HG03354 (cell line): Measurements from ENCODE around the gene TTC39B.

ENCODE experiments used
- ATAC-seq: cut with Tn5 transposase; IDR thresholded peaks from one replicate; pipeline ENCODE4 v1.9.1; 2021; ENCODE audit warnings: mild to moderate bottlenecking; ENCODE audit not compliant: unreplicated experiment, poor library complexity, severe bottlenecking

Gene TTC39B

GRCh38 chr9:15144622-15145061 is 162.4 kb downstream of the TTC39B start:
- no peak for ATAC-seq

GRCh38 chr9:15142878-15143534 is 164.0 kb downstream of the TTC39B start:
- ATAC-seq = peak; percentile 93

DNA sequence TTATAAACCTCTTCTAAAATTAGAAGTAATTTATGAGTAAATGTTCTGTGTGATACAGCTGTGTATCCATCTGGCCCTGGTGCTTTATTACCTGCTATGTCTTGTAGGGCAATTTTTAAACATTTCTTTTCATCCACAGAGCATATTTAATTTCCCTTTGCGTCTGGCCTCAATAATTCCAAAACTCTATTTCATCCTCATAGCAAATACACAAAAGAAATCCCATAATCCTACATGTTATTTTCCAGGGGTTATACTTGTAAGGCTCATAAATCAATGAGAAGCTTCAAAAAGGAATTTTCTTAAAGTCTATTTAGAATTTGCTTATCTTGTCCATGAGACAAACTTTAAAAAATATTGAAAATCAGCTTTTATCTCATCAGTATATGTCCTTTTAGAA is 167.0 kb downstream of the TTC39B start:
- ATAC-seq = no peak

DNA sequence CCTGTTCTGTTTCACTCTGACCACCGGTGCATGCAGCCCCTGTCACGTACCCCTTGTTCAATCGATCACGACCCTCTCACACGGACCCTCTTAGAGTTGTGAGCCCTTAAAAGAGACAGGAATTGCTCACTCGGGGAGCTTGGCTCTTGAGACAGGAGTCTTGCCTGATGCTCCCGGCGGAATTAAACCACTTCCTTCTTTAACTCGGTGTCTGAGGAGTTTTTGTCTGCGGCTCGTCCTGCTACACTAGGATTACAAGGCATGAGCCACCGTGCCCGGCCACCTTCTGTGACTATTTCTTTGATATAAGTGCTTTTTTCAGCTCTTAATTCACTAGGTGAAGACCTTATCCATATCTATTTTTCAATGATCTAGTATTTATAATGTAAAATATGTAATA is 167.5 kb downstream of the TTC39B start:
- ATAC-seq = no peak

- ATAC-seq = no peak
These were observed 168.7 kb downstream of the TTC39B start for GRCh38 chr9:15138357-15138686.

- ATAC-seq = no peak
These were observed 169.2 kb downstream of the TTC39B start for GRCh38 chr9:15137658-15138356.

DNA sequence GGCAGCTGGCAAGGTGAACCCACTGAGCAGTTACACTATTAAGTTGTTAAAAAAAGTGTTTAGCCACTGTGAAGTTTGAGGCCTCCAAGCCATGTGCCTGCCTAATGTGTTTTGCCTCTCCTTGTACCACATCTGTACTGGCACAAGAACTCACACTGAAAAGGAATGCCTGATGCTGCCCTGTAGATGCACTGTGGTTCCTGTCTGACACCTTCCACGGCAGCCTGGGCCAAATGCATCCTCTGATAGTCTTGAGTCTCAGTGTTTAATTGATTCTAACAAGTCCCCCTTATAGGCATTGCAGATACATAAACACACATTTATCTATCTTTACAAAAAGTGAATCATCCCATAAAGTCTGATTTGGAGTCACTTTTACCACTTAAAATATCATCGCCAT is 169.9 kb downstream of the TTC39B start:
- ATAC-seq = no peak

DNA sequence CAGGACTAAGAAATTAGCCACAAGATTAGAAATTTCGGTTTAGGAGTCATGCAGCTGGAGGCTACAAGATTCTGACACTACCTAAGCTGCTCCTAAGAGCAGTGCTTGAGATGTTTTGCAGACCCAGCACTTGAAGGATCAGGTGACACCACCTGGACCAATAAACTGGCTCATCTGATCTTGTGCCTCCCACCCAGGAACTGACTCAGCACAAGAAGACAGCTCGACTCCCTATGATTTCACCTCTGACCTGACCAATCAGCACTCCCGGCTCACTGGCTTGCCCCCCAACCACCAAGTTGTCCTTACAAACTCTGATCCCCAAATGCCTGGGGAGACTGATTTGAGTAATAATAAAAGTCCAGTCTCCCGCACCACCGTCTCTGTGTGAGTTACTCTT is 170.4 kb downstream of the TTC39B start:
- no peak for ATAC-seq

GRCh38 chr9:15135164-15135792 is 171.7 kb downstream of the TTC39B start:
- peak; percentile 94 for ATAC-seq

GRCh38 chr9:15133488-15133887 is 173.5 kb downstream of the TTC39B start:
- ATAC-seq = no peak

GRCh38 chr9:15132091-15132490 is 174.9 kb downstream of the TTC39B start:
- no peak for ATAC-seq

- ATAC-seq = no peak
These were observed 175.9 kb downstream of the TTC39B start for GRCh38 chr9:15131094-15131493.

DNA sequence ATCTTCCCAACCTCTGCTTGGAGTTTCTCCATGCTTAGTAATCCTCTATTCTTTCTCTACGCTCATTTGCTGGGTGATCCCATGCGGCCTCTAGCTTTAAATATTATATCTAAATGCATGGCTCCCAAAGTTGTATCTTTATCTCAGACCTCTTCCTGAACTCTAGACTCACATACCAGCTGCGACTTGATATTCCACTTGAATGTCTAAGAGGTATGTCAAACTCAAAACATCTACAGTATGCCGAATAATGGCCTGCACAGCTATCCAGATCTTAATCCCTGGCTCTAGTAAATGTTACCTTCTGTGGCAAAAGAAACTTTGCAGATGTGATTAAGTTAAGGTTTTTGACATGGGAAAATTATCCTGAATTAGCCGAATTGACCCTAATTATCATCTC is 179.2 kb downstream of the TTC39B start:
- ATAC-seq = no peak

- no peak for ATAC-seq
These were observed 185.4 kb downstream of the TTC39B start for GRCh38 chr9:15121630-15122029.

- ATAC-seq = no peak
These were observed 190.9 kb downstream of the TTC39B start for GRCh38 chr9:15116130-15116580.

DNA sequence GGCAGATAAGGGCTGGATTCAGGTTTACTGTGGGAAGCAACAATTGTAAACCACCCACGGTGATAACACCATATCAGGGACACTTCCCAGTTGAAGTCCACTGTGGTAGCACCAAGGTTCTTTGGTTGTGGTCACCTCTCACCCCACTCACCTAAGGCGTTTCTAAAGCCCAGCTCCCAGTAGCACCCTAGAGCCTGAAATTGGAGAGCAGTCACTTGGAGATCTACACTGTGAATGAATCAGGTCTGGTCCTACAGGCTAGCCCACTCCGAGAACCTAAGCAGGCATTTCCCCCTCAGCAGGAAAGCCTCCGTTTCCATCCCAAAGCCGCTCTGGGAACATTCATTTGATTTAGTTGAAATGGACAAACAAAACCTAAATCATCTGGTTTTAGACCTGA is 191.3 kb downstream of the TTC39B start:
- ATAC-seq = no peak

DNA sequence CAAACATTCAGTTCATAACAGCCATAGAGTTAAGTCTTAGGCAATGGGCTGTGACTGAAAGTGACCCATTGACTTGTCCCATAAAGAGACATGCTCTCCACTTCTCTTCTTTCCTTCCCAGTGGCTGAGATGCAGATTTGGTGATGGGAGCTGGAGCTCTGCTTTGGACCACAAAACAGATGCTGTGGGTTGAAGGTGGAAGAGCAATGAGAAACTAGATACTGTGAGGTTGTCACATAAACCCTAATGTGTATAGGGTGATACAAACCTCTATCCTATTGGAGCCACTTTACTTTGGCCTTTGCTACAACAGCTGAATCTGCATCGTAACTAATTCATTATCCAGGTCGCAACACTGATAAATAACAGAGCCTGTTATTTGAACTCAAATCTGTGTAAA is 192.0 kb downstream of the TTC39B start:
- no peak for ATAC-seq
